HepG2 (cell line): ENCODE measurements around the gene PLEKHA6. TPM values are rescaled to one million over a fixed set of nuclear protein-coding genes. Genes with fewer than 3 reads are reported as not detected.

Source experiments
- ATRX ChIP-seq: sonication (generic); formaldehyde crosslinking; IDR thresholded peaks from 2 replicates; pipeline ENCODE4 v1.4.0; 2020; ENCODE audit warnings: missing genetic modification reagents, borderline replicate concordance
- ELF3 ChIP-seq: IDR thresholded peaks from 2 replicates; pipeline ENCODE4 v1.6.1; 2016; ENCODE audit warnings: missing genetic modification reagents, missing compliant biosample characterization
- ISX ChIP-seq: sonication (generic); formaldehyde crosslinking; conservative IDR thresholded peaks from 2 replicates; pipeline ENCODE4 v1.5.0; 2020; ENCODE audit warnings: missing genetic modification reagents
- NR1H2 ChIP-seq: sonication (generic); formaldehyde crosslinking; IDR thresholded peaks from 2 replicates; pipeline ENCODE4 v1.8.1; 2022; ENCODE audit warnings: low read depth, missing genetic modification reagents, borderline replicate concordance
- PHF20 ChIP-seq: sonication (generic); formaldehyde crosslinking; IDR thresholded peaks from 2 replicates; pipeline ENCODE4 v1.5.0; 2020; ENCODE audit warnings: mild to moderate bottlenecking, missing genetic modification reagents
- PPARG ChIP-seq: conservative IDR thresholded peaks from 2 replicates; pipeline ENCODE4 v1.6.1; 2016; ENCODE audit warnings: missing biosample characterization, missing genetic modification reagents
- RXRB ChIP-seq: IDR thresholded peaks from 2 replicates; pipeline ENCODE4 v1.6.1; 2016; ENCODE audit warnings: borderline replicate concordance, missing genetic modification reagents, missing compliant biosample characterization
- SAP130 ChIP-seq: IDR thresholded peaks from 2 replicates; pipeline ENCODE4 v1.6.1; 2016; ENCODE audit warnings: low read depth
- SIX1 ChIP-seq: sonication (generic); formaldehyde crosslinking; IDR thresholded peaks from 2 replicates; pipeline ENCODE4 v1.4.0; 2020; ENCODE audit warnings: missing genetic modification reagents, borderline replicate concordance
- TBL1XR1 ChIP-seq: fragments of 150-350 bp; IDR thresholded peaks from 2 replicates; pipeline ENCODE4 v1.6.1; 2014; ENCODE audit warnings: borderline replicate concordance, low read length; ENCODE audit not compliant: partially characterized antibody
- TEAD3 ChIP-seq: optimal IDR thresholded peaks from 2 replicates; pipeline ENCODE3; 2016; ENCODE audit warnings: borderline replicate concordance
- XBP1 ChIP-seq: sonication (generic); formaldehyde crosslinking; IDR thresholded peaks from 2 replicates; pipeline ENCODE4 v1.5.0; 2020; ENCODE audit warnings: missing genetic modification reagents
- YEATS4 ChIP-seq: sonication (generic); formaldehyde crosslinking; IDR thresholded peaks from 2 replicates; pipeline ENCODE4 v1.4.0; 2020; ENCODE audit warnings: missing genetic modification reagents, borderline replicate concordance
- ZNF501 ChIP-seq: sonication (generic); formaldehyde crosslinking; IDR thresholded peaks from 2 replicates; pipeline ENCODE4 v1.5.1; 2020; ENCODE audit warnings: mild to moderate bottlenecking, moderate library complexity, missing genetic modification reagents
- ZNF670 ChIP-seq: sonication (generic); formaldehyde crosslinking; IDR thresholded peaks from 2 replicates; pipeline ENCODE4 v1.8.0; 2022; ENCODE audit warnings: mild to moderate bottlenecking, missing genetic modification reagents, borderline replicate concordance
- ZNF672 ChIP-seq: sonication (generic); formaldehyde crosslinking; IDR thresholded peaks from 2 replicates; pipeline ENCODE4 v1.8.1; 2022; ENCODE audit warnings: missing genetic modification reagents
- ZSCAN21 ChIP-seq: sonication (generic); formaldehyde crosslinking; IDR thresholded peaks from 2 replicates; pipeline ENCODE4 v1.8.0; 2022; ENCODE audit warnings: mild to moderate bottlenecking, missing genetic modification reagents, moderate library complexity, borderline replicate concordance
- polyA plus RNA-seq, 8 experiments: library from polyadenylated mRNA; depleted of rRNA in 3 of 8; stranded (reverse) in 7 of 8; unstranded in 1 of 8; fragments of >200 nt; fragmentation: Illumina TruSeq in 4 of 8; extraction: Trizol in 4 of 8; gene quantifications; 2 replicates each; pipeline versions ENCODE4 v1.2.1 to v1.2.3, GENCODE V29; 2011 to 2016; ENCODE audit warnings: low read depth in 4 of 8, missing spikeins in 1 of 8, mixed read lengths in 1 of 8; ENCODE audit not compliant: insufficient read depth in 1 of 8
- total RNA-seq, 5 experiments: library from RNA; depleted of rRNA; stranded (reverse); fragments of >200 nt; fragmentation: Illumina TruSeq; extraction: Trizol; gene quantifications; 2 replicates each; pipeline ENCODE4 v1.2.3, GENCODE V29; 2016; ENCODE audit warnings: low read depth in 1 of 5
- TF ChIP-seq, protein P1 (sequence below): IDR thresholded peaks from 2 replicates; pipeline ENCODE4 v1.6.1; 2012; ENCODE audit warnings: inconsistent platforms
- TF ChIP-seq, protein P2 (sequence below): sonication (generic); formaldehyde crosslinking; IDR thresholded peaks from 2 replicates; pipeline ENCODE4 v1.5.1; 2020; ENCODE audit warnings: mild to moderate bottlenecking, missing genetic modification reagents, moderate library complexity
- TF ChIP-seq, protein P3 (sequence below): IDR thresholded peaks from 2 replicates; pipeline ENCODE4 v1.6.1; 2016; ENCODE audit warnings: low read depth

Gene PLEKHA6
- total and polyA plus RNA-seq, 2 of the 13 experiments (the other 11 are each of a cell fraction or from before 2014, with no cell fraction given) = 5.3 to 11.4 TPM

DNA sequence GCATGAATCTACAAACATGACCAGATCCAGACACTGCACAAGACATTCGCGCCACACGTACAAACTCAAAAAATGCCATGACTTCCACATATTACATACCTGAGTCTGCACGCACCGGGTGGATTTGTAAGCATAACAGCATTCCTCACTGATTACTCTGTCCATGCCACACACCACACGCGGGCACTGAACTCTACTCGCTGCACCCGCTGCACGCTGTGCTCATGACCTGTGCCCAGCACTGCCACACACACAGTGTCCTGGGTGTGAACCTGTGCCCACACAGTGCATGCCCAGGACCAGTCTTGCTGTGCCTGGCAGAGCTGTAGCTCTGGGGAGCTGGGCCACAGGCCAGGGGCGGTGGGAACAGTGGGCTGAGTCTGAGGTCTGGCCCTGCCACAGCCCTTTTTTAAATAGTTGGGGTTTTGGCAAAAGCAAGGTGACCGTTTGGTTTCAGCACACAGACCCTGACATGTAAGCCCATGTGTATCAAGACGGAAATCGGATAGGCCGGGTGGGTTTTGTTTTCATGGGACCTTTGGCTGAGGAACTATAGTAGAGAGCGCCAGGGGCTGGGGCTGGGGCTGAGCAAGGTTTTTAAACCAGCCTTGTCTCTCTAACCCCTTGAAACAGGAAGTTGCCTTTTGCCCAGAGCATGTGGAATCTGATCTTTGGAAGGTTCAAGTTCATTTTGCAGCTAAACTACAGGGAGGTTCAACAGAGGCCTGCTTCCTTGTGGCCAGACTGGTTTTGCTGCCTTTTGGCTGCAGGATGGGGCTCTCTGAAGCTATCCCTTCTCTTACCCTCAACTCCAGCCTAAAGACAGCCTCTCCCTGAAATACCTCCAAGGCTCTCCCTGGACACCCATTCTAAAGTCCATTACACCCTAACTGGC, 133.6 kb downstream of the PLEKHA6 start (continued):
- TF ChIP-seq ELF3 (peak; percentile 87), SIX1 (CRISPR knock-in tag) (peak; percentile 21; the same call in 1 of the 2 replicates), PPARG (peak; percentile 86), XBP1 (CRISPR knock-in tag) (no peak), YEATS4 (CRISPR knock-in tag) (peak; percentile 36; the same call in 1 of the 2 replicates), ZNF670 (CRISPR knock-in tag) (no peak), ZSCAN21 (CRISPR knock-in tag) (no peak), TEAD3 (CRISPR knock-in tag) (peak; percentile 48), ZNF672 (CRISPR knock-in tag) (no peak), ISX (no peak), ZNF501 (CRISPR knock-in tag) (peak; percentile 60), PHF20 (CRISPR knock-in tag) (peak; percentile 37; the same call in 1 of the 2 replicates), ATRX (CRISPR knock-in tag) (no peak), RXRB (CRISPR knock-in tag) (peak; percentile 74; the same call in 1 of the 2 replicates), TBL1XR1 (peak; percentile 60), SAP130 (CRISPR knock-in tag) (peak; percentile 64), NR1H2 (no peak)
- TF ChIP-seq, protein P1, sequence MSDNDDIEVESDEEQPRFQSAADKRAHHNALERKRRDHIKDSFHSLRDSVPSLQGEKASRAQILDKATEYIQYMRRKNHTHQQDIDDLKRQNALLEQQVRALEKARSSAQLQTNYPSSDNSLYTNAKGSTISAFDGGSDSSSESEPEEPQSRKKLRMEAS = peak; percentile 48; the same call in 1 of the 2 replicates
- TF ChIP-seq, protein P2, sequence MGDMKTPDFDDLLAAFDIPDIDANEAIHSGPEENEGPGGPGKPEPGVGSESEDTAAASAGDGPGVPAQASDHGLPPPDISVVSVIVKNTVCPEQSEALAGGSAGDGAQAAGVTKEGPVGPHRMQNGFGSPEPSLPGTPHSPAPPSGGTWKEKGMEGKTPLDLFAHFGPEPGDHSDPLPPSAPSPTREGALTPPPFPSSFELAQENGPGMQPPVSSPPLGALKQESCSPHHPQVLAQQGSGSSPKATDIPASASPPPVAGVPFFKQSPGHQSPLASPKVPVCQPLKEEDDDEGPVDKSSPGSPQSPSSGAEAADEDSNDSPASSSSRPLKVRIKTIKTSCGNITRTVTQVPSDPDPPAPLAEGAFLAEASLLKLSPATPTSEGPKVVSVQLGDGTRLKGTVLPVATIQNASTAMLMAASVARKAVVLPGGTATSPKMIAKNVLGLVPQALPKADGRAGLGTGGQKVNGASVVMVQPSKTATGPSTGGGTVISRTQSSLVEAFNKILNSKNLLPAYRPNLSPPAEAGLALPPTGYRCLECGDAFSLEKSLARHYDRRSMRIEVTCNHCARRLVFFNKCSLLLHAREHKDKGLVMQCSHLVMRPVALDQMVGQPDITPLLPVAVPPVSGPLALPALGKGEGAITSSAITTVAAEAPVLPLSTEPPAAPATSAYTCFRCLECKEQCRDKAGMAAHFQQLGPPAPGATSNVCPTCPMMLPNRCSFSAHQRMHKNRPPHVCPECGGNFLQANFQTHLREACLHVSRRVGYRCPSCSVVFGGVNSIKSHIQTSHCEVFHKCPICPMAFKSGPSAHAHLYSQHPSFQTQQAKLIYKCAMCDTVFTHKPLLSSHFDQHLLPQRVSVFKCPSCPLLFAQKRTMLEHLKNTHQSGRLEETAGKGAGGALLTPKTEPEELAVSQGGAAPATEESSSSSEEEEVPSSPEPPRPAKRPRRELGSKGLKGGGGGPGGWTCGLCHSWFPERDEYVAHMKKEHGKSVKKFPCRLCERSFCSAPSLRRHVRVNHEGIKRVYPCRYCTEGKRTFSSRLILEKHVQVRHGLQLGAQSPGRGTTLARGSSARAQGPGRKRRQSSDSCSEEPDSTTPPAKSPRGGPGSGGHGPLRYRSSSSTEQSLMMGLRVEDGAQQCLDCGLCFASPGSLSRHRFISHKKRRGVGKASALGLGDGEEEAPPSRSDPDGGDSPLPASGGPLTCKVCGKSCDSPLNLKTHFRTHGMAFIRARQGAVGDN (CRISPR knock-in tag) = peak; percentile 61
- TF ChIP-seq, protein P3, sequence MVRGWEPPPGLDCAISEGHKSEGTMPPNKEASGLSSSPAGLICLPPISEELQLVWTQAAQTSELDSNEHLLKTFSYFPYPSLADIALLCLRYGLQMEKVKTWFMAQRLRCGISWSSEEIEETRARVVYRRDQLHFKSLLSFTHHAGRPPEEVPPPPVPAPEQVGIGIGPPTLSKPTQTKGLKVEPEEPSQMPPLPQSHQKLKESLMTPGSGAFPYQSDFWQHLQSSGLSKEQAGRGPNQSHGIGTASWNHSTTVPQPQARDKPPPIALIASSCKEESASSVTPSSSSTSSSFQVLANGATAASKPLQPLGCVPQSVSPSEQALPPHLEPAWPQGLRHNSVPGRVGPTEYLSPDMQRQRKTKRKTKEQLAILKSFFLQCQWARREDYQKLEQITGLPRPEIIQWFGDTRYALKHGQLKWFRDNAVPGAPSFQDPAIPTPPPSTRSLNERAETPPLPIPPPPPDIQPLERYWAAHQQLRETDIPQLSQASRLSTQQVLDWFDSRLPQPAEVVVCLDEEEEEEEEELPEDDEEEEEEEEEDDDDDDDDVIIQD (CRISPR knock-in tag) = peak; percentile 42; the same call in 1 of the 2 replicates
